Transverse colon (tissue), 4 donors: ENCODE data around the gene TNPO2.

Source experiments
- CTCF ChIP-seq, 5 experiments: fragments of 200-600 bp in 3 of 5; fragments of 450-650 bp in 2 of 5; sonication (generic) in 3 of 5; IDR thresholded peaks; 1 replicate in 2 of 5; 2 replicates in 3 of 5; pipeline ENCODE4 v1.5.1; 2016 to 2017; ENCODE audit warnings: antibody characterized with exemption in 5 of 5, inconsistent platforms in 3 of 5, mild to moderate bottlenecking in 2 of 5, moderate library complexity in 1 of 5
- POLR2A ChIP-seq: fragments of 450-650 bp; IDR thresholded peaks from one replicate; pipeline ENCODE4 v1.6.1; 2016; ENCODE audit warnings: antibody characterized with exemption, mild to moderate bottlenecking, moderate library complexity
- POLR2AphosphoS5 ChIP-seq, 3 donors: sonication (generic); formaldehyde crosslinking; IDR thresholded peaks; one replicate each; pipeline ENCODE4 v1.6.1; 2016; ENCODE audit warnings: antibody characterized with exemption in 3 of 3

- TF ChIP-seq CTCF (IDR thresholded peaks at IDR 0.05) (no peak), POLR2A (no peak), POLR2AphosphoS5 (IDR thresholded peaks at IDR 0.05) (no peak)
Observed at GRCh38 chr19:12767666-12768065, 43.9 kb upstream of the TNPO2 start.
